Kidney epithelial cell (primary cell): ENCODE data around the gene C1QB. TPM values are rescaled to one million over a fixed set of nuclear protein-coding genes. Genes with fewer than 3 reads are reported as not detected.
A peak's percentile ranks its signal among the peaks of the same experiment; 100 is the strongest.
"Not testable (repeated sequence)": the region's sequence is repeated elsewhere in the genome, so short reads cannot be mapped to it uniquely, and the experiment has no call there.

Experiments used
- DNase-seq: peaks from one replicate; pipeline ENCODE4 v3.0.0-alpha.2; 2010; ENCODE audit warnings: low read depth
- H3K27me3 ChIP-seq: 2 replicates; pipeline ENCODE4 v1.6.0; 2011; ENCODE audit warnings: low read length; ENCODE audit not compliant: control insufficient read depth, insufficient read depth
- H3K36me3 ChIP-seq: 2 replicates; pipeline ENCODE4 v1.5.1; 2011; ENCODE audit warnings: low read length; ENCODE audit not compliant: control insufficient read depth, insufficient read depth
- H3K4me3 ChIP-seq: 2 replicates; pipeline ENCODE4 v1.5.1; 2011; ENCODE audit warnings: low read depth, mild to moderate bottlenecking, control low read depth, low read length
- total RNA-seq: library from RNA; depleted of rRNA; stranded (reverse); fragments of >200 nt; gene quantifications from 2 replicates; pipeline ENCODE4 v1.2.3, GENCODE V29; 2015
- TF ChIP-seq, protein P1 (sequence below): IDR thresholded peaks from 2 replicates; pipeline ENCODE4 v1.5.1; 2011; ENCODE audit warnings: mild to moderate bottlenecking, moderate library complexity, low read length, control low read depth, inconsistent platforms; ENCODE audit not compliant: insufficient read depth, poor library complexity, severe bottlenecking

C1QB gene
- total RNA-seq, 1 donor from 2014 or later: 2.8 TPM

DNA sequence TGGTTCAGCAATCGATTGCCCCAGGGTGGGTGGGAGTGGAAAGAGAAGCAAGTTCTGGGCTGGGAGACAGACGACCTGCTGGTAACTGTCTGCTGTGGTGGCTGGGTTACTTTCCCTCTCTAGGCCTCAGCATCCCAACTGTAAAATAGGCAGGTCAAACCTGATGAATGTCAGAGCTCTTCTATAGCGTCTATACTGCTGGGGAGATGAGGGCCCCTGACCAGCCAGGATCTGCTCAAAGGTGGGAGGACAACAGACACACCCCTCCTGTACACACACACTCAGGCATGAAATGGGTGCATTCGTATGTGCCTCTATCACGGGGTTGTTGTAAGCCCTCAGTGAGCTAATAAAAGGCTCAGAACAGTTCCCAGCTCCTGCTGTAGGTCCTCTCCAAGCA is 44.9 kb downstream of the C1QB start:
- TF ChIP-seq, protein P1, sequence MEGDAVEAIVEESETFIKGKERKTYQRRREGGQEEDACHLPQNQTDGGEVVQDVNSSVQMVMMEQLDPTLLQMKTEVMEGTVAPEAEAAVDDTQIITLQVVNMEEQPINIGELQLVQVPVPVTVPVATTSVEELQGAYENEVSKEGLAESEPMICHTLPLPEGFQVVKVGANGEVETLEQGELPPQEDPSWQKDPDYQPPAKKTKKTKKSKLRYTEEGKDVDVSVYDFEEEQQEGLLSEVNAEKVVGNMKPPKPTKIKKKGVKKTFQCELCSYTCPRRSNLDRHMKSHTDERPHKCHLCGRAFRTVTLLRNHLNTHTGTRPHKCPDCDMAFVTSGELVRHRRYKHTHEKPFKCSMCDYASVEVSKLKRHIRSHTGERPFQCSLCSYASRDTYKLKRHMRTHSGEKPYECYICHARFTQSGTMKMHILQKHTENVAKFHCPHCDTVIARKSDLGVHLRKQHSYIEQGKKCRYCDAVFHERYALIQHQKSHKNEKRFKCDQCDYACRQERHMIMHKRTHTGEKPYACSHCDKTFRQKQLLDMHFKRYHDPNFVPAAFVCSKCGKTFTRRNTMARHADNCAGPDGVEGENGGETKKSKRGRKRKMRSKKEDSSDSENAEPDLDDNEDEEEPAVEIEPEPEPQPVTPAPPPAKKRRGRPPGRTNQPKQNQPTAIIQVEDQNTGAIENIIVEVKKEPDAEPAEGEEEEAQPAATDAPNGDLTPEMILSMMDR: no peak
- Histone ChIP-seq H3K36me3 (no peaks in the 10 kb centered on the region), H3K27me3 (no peaks in the 10 kb centered on the region), H3K4me3 (no peak overlapping the region)
- DNase-seq: no peak

DNA sequence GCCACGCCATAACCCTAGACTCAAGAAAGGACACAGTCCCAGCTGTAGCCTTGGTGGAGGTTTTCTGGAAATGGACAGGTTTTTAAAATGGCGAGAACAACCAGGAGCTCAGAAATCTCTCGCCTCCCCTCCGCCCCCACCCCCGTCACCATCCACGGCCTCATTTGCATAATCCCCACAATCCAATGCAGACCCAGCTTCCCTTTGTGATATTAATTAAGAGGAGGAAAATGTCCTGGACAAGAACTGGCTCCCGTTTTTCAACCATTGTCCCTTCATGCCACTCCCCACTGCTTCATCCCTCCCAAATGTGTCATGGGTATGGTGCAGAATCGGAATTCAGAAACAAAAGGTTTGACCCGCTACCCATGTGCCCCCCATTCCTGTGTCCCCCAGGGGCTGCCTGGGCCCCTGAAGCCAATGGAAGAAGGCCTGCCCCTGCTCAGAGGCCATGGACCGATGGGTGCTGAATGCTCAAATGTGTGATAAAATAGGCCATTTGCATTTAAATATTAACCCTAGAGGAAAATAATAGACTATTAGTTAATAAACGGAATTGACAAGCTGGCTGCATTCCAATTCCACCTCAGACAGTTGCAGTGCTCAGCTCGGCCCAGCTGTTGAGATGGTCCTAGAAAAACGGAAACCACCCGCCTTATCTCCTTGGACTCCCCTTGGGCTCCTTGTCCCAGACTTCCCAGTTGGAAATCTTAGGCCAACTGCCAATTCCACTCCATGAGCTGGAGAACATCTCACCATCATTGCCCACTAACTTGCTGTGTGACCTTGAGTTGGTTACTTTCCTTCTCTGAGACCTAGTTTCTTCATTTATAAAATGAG is 46.9 kb downstream of the C1QB start:
- H3K36me3 ChIP-seq: no peaks in the 10 kb centered on the region
- no peak overlapping the region for H3K4me3 ChIP-seq
- TF ChIP-seq, protein P1: no peak
- H3K27me3 ChIP-seq: no peaks in the 10 kb centered on the region
- no peak for DNase-seq

DNA sequence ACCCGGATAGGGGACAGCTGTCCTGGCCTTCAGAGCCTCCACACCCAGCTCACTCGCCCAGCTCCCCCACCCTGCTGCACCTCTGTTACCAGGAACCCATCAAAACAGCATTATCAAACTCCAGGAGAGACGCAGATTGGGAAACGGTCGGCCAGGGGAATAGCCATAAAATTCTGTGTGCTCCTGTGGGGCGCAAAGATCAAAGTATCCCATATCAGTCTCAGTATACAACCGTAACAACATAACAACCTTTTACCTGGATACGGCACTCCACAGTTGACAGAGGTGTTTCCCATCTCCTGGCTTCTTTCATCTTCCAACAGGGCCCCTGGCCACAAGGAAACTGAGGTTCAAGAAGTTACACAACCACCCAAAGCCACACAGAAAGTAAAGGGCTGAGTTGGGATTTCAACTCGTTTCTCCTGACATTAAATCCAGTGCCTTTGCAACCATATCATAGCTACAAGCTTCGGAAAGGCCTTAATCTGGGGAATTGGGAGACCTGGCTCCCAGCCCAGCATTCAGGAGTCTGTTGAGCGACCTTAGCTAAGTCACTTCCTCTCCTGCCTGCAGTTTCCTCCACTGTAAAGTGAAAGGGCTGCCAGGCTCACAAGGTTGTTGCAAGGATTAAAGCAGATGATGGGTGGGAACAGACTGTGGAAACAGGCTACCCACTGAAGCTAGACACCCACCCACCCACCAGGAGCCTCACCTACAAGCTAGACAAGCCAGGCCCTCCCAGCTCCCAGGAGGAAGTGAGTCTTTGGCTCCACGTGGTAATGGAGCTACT is 49.5 kb downstream of the C1QB start:
- DNase-seq: no peak
- no peaks in the 10 kb centered on the region for H3K27me3 ChIP-seq
- TF ChIP-seq, protein P1: no peak
- no peaks in the 10 kb centered on the region for H3K36me3 ChIP-seq
- H3K4me3 ChIP-seq: no peak overlapping the region

DNA sequence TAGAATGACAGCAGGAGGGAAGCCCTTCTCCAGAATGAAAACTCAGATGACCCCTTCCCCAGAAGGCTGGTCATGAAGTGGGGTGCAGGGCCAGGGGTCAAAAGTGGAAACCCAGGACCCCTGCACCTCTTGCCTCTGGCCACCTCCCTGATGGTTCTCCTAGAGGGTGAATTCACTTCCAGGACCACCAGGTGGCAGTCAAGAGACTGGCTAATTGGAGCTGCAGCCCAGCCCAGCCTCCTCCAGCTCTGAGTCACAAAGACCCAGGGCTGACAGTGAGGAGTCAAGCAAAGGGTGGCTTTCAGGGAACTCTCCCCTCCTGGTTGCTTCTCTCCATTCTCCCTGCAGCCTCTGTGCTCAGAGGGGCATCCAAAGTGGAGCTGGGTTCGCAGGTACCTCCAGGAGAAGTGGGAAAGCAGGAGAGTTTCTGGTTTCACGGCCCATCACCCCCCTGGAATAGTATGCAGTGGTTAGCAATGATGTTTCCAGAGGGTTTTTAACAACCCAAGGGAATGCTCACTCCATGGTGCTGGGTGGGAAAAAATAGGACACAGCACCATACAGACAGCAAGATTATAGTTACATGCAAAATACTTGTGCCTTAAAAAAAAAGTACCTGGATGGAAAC is 51.5 kb downstream of the C1QB start:
- DNase-seq: peak; percentile 50
- H3K27me3 ChIP-seq: no peaks in the 10 kb centered on the region
- H3K4me3 ChIP-seq: no peak overlapping the region
- no peaks in the 10 kb centered on the region for H3K36me3 ChIP-seq
- TF ChIP-seq, protein P1: peak; percentile 92

DNA sequence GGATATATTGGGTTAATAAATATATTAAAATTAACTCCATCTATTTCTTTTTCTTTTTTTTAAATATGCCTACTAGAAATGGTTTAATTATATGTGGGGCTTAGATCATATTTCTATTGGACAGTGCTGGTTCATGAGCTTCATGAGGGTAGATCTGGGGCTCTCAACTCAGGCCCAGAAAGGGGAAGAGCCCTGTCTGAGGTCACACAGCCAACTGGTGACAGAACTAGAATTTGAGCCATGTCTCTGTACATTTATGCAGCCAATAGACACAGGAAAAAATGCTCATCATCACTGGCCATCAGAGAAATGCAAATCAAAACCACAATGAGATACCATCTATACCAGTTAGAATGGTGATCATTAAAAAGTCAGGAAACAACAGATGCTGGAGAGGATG is 52.5 kb downstream of the C1QB start:
- H3K4me3 ChIP-seq: no peak overlapping the region
- H3K36me3 ChIP-seq: no peaks in the 10 kb centered on the region
- TF ChIP-seq, protein P1: no peak
- no peaks in the 10 kb centered on the region for H3K27me3 ChIP-seq
- no peak for DNase-seq

DNA sequence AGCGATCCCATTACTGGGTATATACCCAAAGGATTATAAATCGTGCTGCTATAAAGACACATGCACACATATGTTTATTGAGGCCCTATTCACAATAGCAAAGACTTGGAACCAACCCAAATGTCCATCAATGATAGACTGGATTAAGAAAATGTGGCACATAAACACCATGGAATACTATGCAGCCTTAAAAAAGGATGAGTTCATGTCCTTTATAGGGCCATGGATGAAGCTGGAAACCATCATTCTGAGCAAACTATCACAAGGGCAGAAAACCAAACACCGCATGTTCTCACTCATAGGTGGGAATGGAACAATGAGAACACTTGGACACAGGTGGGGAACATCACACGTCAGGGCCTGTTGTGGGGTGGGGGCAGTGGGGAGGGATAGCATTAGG is 53.1 kb downstream of the C1QB start:
- H3K27me3 ChIP-seq, DNase-seq, H3K36me3 ChIP-seq, H3K4me3 ChIP-seq: not testable (repeated sequence)
